SU-DHL-6 (cell line): ENCODE data around the gene MINAR1.

ENCODE experiments used
- H2AFZ ChIP-seq: fragments of 200-600 bp; sonication (generic); 2 replicates; pipeline ENCODE4 v1.6.1; 2014; ENCODE audit warnings: low read depth, mild to moderate bottlenecking, moderate library complexity, mixed read lengths, antibody characterized with exemption, low read length; ENCODE audit not compliant: severe bottlenecking
- H3F3A ChIP-seq: fragments of 200-600 bp; shearing (Covaris generic); 2 replicates; pipeline ENCODE4 v1.6.0; 2016; ENCODE audit warnings: antibody characterized with exemption, mild to moderate bottlenecking; ENCODE audit not compliant: insufficient read depth
- H3K27ac ChIP-seq: fragments of 200-600 bp; sonication (generic); 2 replicates; pipeline ENCODE4 v1.5.1; 2016; ENCODE audit warnings: low read depth, mild to moderate bottlenecking, low read length, moderate library complexity, mixed read lengths
- H3K27me3 ChIP-seq: fragments of 200-600 bp; sonication (generic), shearing (Covaris generic); 2 replicates; pipeline ENCODE4 v1.6.0; 2014; ENCODE audit warnings: mild to moderate bottlenecking, low read length
- H3K36me3 ChIP-seq: fragments of 200-600 bp; sonication (generic); 2 replicates; pipeline ENCODE4 v1.6.1; 2014; ENCODE audit warnings: mild to moderate bottlenecking, low read length, mixed read lengths
- H3K4me2 ChIP-seq: fragments of 300-600, 200-600 bp; shearing (Covaris generic), sonication (generic); 2 replicates; pipeline ENCODE4 v1.6.0; 2014; ENCODE audit warnings: low read length, low read depth, mild to moderate bottlenecking; ENCODE audit not compliant: poor library complexity, severe bottlenecking
- H3K4me3 ChIP-seq: fragments of 200-600 bp; sonication (generic); 2 replicates; pipeline ENCODE4 v1.5.1; 2014; ENCODE audit warnings: antibody characterized with exemption, low read length, mild to moderate bottlenecking, mixed read lengths; ENCODE audit not compliant: insufficient read depth, poor library complexity, severe bottlenecking
- H3K79me2 ChIP-seq: fragments of 200-600 bp; sonication (generic); 2 replicates; pipeline ENCODE4 v1.6.1; 2014; ENCODE audit warnings: mild to moderate bottlenecking, low read length, moderate library complexity; ENCODE audit not compliant: insufficient read depth
- H3K9ac ChIP-seq: fragments of 200-600 bp; sonication (generic); 2 replicates; pipeline ENCODE4 v1.7.0; 2014; ENCODE audit warnings: mild to moderate bottlenecking, low read length
- H3K9me2 ChIP-seq: fragments of 200-600 bp; sonication (generic); replicated peaks from 2 replicates; pipeline ENCODE4 v1.6.1; 2014; ENCODE audit warnings: low read length; ENCODE audit not compliant: insufficient read depth
- H3K9me3 ChIP-seq: fragments of 200-600 bp; sonication (generic); 2 replicates; pipeline ENCODE4 v1.6.1; 2014; ENCODE audit warnings: low read length, mixed read lengths; ENCODE audit not compliant: insufficient read depth
- H4K20me1 ChIP-seq: fragments of 200-600 bp; sonication (generic); 2 replicates; pipeline ENCODE4 v1.6.1; 2014; ENCODE audit warnings: low read depth, mild to moderate bottlenecking, antibody characterized with exemption, low read length, moderate library complexity, mixed read lengths
- CTCF ChIP-seq: fragments of 200-600 bp; sonication (generic); IDR thresholded peaks from one replicate; pipeline ENCODE4 v1.5.1; 2017; ENCODE audit warnings: antibody characterized with exemption, mild to moderate bottlenecking, low read length, moderate library complexity; ENCODE audit not compliant: insufficient read depth, poor library complexity, severe bottlenecking
- EZH2phosphoT487 ChIP-seq: fragments of 200-600 bp; sonication (generic), shearing (Covaris generic); conservative IDR thresholded peaks from 2 replicates; pipeline ENCODE4 v1.6.1; 2018; ENCODE audit warnings: mild to moderate bottlenecking, antibody characterized with exemption, low read length, moderate library complexity, mixed read lengths

MINAR1 gene

GRCh38 chr15:79434361-79434760, 2.2 kb downstream of the MINAR1 start:
- no peaks in the 10 kb centered on the region for H3K9me3 ChIP-seq
- H3K79me2 ChIP-seq: no peaks in the 10 kb centered on the region
- H3K9me2 ChIP-seq: no peaks in the 10 kb centered on the region
- no peaks in the 10 kb centered on the region for H3F3A ChIP-seq
- H3K36me3 ChIP-seq: no peaks in the 10 kb centered on the region
- TF ChIP-seq CTCF: no peak
- H3K4me3 ChIP-seq: no peak overlapping the region
- H4K20me1 ChIP-seq: no peaks in the 10 kb centered on the region
- no peak overlapping the region for H3K27ac ChIP-seq
- H3K4me2 ChIP-seq: no peak overlapping the region
- H3K9ac ChIP-seq: no peak overlapping the region
- no peak overlapping the region for H2AFZ ChIP-seq
- no peaks in the 10 kb centered on the region for H3K27me3 ChIP-seq

GRCh38 chr15:79436037-79436780, 4.1 kb downstream of the MINAR1 start:
- Histone ChIP-seq H3K36me3 (no peaks in the 10 kb centered on the region), H3K27ac (no peak overlapping the region), H3F3A (no peaks in the 10 kb centered on the region), H2AFZ (no peak overlapping the region), H3K4me3 (no peak overlapping the region), H3K79me2 (no peaks in the 10 kb centered on the region), H3K9me3 (no peaks in the 10 kb centered on the region), H3K9ac (no peak overlapping the region), H3K4me2 (no peak overlapping the region), H3K27me3 (no peaks in the 10 kb centered on the region), H4K20me1 (no peaks in the 10 kb centered on the region), H3K9me2 (no peaks in the 10 kb centered on the region)
- TF ChIP-seq EZH2phosphoT487 (no peak), CTCF (no peak)

- Histone ChIP-seq H3K9me2 (no peaks in the 10 kb centered on the region), H3K79me2 (no peaks in the 10 kb centered on the region)
Observed at GRCh38 chr15:79437275-79438000, 5.3 kb downstream of the MINAR1 start.

More at GRCh38 chr15:79437275-79438000, 5.3 kb downstream of the MINAR1 start:
- H3K4me3 ChIP-seq: no peak overlapping the region
- no peaks in the 10 kb centered on the region for H3K36me3 ChIP-seq
- H3K27me3 ChIP-seq: no peaks in the 10 kb centered on the region
- H3K27ac ChIP-seq: no peak overlapping the region
- H2AFZ ChIP-seq: no peak overlapping the region
- H3K9me3 ChIP-seq: no peaks in the 10 kb centered on the region
- no peaks in the 10 kb centered on the region for H3F3A ChIP-seq
- H4K20me1 ChIP-seq: no peaks in the 10 kb centered on the region
- no peak overlapping the region for H3K9ac ChIP-seq
- no peak overlapping the region for H3K4me2 ChIP-seq
- TF ChIP-seq EZH2phosphoT487: no peak
- no peak for TF ChIP-seq CTCF
